WTC11 (cell line): ENCODE results near the gene FAM53A. TPM values are rescaled to one million over a fixed set of nuclear protein-coding genes. Genes with fewer than 3 reads are reported as not detected.

Source experiments
- ATAC-seq: fragments of 200-7000 bp; cut with Tn5 transposase; 2 replicates; pipeline ENCODE4 v1.10.0; 2021; ENCODE audit warnings: mild to moderate bottlenecking, moderate library complexity
- CTCF ChIA-PET: fragments of 300-600 bp; sonication (Branson Sonifier 250); formaldehyde crosslinking; loops from one replicate; lab custom pipeline; 2021; ENCODE audit warnings: antibody characterized with exemption; lab: Charles Lee
- POLR2A ChIA-PET: fragments of 350-600 bp; sonication (Branson Sonifier 250); formaldehyde crosslinking; loops from one replicate; lab custom pipeline; 2021; ENCODE audit warnings: antibody characterized with exemption; lab: Charles Lee
- DNase-seq: peaks from one replicate; pipeline ENCODE4 v3.0.0; 2021; ENCODE audit warnings: low spot score
- H3K27ac Mint-ChIP-seq: 2 replicates; pipeline ENCODE4 v1.8.0; 2021; ENCODE audit warnings: mixed read lengths
- H3K27me3 Mint-ChIP-seq: 2 replicates; pipeline ENCODE4 v1.8.0; 2021; ENCODE audit warnings: low read depth, mild to moderate bottlenecking, moderate library complexity, mixed read lengths
- H3K36me3 Mint-ChIP-seq: 2 replicates; pipeline ENCODE4 v1.8.0; 2021; ENCODE audit warnings: mixed read lengths
- H3K4me1 Mint-ChIP-seq: 2 replicates; pipeline ENCODE4 v1.8.0; 2022; ENCODE audit warnings: mixed read lengths
- H3K4me3 Mint-ChIP-seq: 2 replicates; pipeline ENCODE4 v1.8.0; 2021; ENCODE audit warnings: mild to moderate bottlenecking, moderate library complexity, mixed read lengths
- H3K9me3 Mint-ChIP-seq: 2 replicates; pipeline ENCODE4 v1.8.0; 2021; ENCODE audit warnings: mixed read lengths
- AFF4 ChIP-seq: sonication (generic); formaldehyde crosslinking; IDR thresholded peaks from 2 replicates; pipeline ENCODE4 v1.8.1; 2023; ENCODE audit warnings: mild to moderate bottlenecking, missing genetic modification reagents, borderline replicate concordance
- ARID4B ChIP-seq: sonication (generic); formaldehyde crosslinking; IDR thresholded peaks from 2 replicates; pipeline ENCODE4 v1.8.0; 2023; ENCODE audit warnings: missing genetic modification reagents, mild to moderate bottlenecking, borderline replicate concordance
- EMX1 ChIP-seq: fragments of 250-450 bp; sonication (Bioruptor Pico); IDR thresholded peaks from 2 replicates; pipeline ENCODE4 v1.8.0; 2021; ENCODE audit warnings: mild to moderate bottlenecking
- FOXK1 ChIP-seq: sonication (generic); formaldehyde crosslinking; IDR thresholded peaks from 2 replicates; pipeline ENCODE4 v1.8.0; 2022; ENCODE audit warnings: mild to moderate bottlenecking, moderate library complexity, missing genetic modification reagents
- FOXP4 ChIP-seq: sonication (generic); formaldehyde crosslinking; IDR thresholded peaks from 2 replicates; pipeline ENCODE4 v1.8.0; 2022; ENCODE audit warnings: mild to moderate bottlenecking, missing genetic modification reagents
- HMGA2 ChIP-seq: fragments of 250-450 bp; sonication (Bioruptor Pico); IDR thresholded peaks from 2 replicates; pipeline ENCODE4 v1.4.0; 2021; ENCODE audit warnings: mild to moderate bottlenecking, moderate library complexity
- NR2C2 ChIP-seq: sonication (generic); formaldehyde crosslinking; IDR thresholded peaks from 2 replicates; pipeline ENCODE4 v1.8.0; 2022; ENCODE audit warnings: mild to moderate bottlenecking, missing genetic modification reagents
- TEAD4 ChIP-seq: sonication (generic); formaldehyde crosslinking; IDR thresholded peaks from 2 replicates; pipeline ENCODE4 v1.8.0; 2022; ENCODE audit warnings: mild to moderate bottlenecking, missing genetic modification reagents
- USF1 ChIP-seq: sonication (generic); formaldehyde crosslinking; IDR thresholded peaks from 2 replicates; pipeline ENCODE4 v1.8.0; 2022; ENCODE audit warnings: mild to moderate bottlenecking, missing genetic modification reagents
- ZNF219 ChIP-seq: sonication (generic); formaldehyde crosslinking; IDR thresholded peaks from 2 replicates; pipeline ENCODE4 v1.8.0; 2023; ENCODE audit warnings: missing genetic modification reagents, mild to moderate bottlenecking, borderline replicate concordance
- ZNF281 ChIP-seq: sonication (generic); formaldehyde crosslinking; IDR thresholded peaks from 2 replicates; pipeline ENCODE4 v1.8.0; 2023; ENCODE audit warnings: mild to moderate bottlenecking, missing genetic modification reagents
- ZNF423 ChIP-seq: fragments of 250-450 bp; sonication (Bioruptor Pico); IDR thresholded peaks from 2 replicates; pipeline ENCODE4 v2.1.2; 2022; ENCODE audit warnings: mild to moderate bottlenecking, moderate library complexity
- ZNF532 ChIP-seq: fragments of 250-450 bp; sonication (Bioruptor Pico); IDR thresholded peaks from 2 replicates; pipeline ENCODE4 v1.9.0; 2021; ENCODE audit warnings: mild to moderate bottlenecking, borderline replicate concordance
- total RNA-seq: library from RNA; stranded (reverse); gene quantifications from 3 replicates; pipeline ENCODE4 v1.2.3, GENCODE V29; 2021
- TF ChIP-seq, protein P1 (sequence below): sonication (generic); formaldehyde crosslinking; IDR thresholded peaks from 2 replicates; pipeline ENCODE4 v1.8.1; 2023; ENCODE audit warnings: mild to moderate bottlenecking, missing genetic modification reagents, moderate library complexity

Gene FAM53A
- total RNA-seq, 1 experiment from 2014 or later = 2.9 TPM

- TF ChIP-seq ZNF532 (CRISPR knock-in tag) = no peak
- no peak for TF ChIP-seq FOXP4 (CRISPR knock-in tag)
- TF ChIP-seq USF1 (CRISPR knock-in tag) = no peak
- no peak for TF ChIP-seq NR2C2 (CRISPR knock-in tag)
- no peak for TF ChIP-seq TEAD4 (CRISPR knock-in tag)
- no peak for TF ChIP-seq EMX1 (CRISPR knock-in tag)
- no peak for TF ChIP-seq ZNF219 (CRISPR knock-in tag)
- TF ChIP-seq, protein P1, sequence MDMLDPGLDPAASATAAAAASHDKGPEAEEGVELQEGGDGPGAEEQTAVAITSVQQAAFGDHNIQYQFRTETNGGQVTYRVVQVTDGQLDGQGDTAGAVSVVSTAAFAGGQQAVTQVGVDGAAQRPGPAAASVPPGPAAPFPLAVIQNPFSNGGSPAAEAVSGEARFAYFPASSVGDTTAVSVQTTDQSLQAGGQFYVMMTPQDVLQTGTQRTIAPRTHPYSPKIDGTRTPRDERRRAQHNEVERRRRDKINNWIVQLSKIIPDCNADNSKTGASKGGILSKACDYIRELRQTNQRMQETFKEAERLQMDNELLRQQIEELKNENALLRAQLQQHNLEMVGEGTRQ = no peak
- TF ChIP-seq FOXK1 (CRISPR knock-in tag) = no peak
- TF ChIP-seq AFF4 (CRISPR knock-in tag) = no peak
Measured at GRCh38 chr4:1613099-1613495, 71.0 kb downstream of the FAM53A start (continued).

DNA sequence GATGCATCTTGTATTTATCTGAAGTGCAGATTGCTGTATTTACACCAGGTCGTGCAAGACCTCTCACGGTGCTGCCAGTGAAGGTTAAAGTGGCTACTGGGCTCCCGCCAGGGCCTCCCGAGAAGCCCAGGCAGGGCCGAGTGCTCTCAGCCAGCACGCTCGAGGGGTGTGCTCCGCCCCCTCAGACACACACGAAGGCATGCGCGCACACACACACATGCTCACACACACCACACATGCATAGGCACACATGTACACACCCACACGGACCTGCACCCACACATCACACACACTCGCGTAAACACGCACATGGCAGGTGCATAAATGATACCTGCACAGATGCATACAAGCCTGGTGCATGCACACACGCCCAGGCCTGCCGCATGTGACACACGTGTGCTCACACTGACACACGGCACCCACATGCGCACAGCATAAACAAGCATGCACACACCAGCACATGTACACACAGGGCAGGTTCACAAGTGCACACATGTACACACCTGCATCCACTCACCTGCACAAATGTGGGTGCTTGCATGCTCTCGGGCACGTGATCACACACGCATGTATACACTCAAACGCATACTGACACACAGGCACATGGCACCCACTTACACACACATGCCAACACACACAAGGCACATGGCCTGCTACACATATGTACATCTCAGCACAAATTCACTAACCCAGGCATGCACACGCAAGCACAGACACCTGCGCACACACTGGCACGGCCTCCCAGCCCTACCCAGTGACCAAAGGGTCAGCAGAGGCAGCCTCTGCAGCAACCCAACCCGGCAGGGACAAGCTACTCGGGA lies 71.6 kb downstream of the FAM53A start:
- H3K9me3 Mint-ChIP-seq = peaks cover 4% of the 10 kb centered on the region; the same call in 1 of the 2 replicates
- no peak overlapping the region for H3K27ac Mint-ChIP-seq
- H3K4me3 Mint-ChIP-seq = no peak overlapping the region
- H3K36me3 Mint-ChIP-seq = no peaks in the 10 kb centered on the region
- H3K27me3 Mint-ChIP-seq = no peaks in the 10 kb centered on the region
- no peaks in the 10 kb centered on the region; the same call in 1 of the 2 replicates for H3K4me1 Mint-ChIP-seq
- no peak for DNase-seq
- no peak for ATAC-seq
- ChIA-PET CTCF (interaction anchor here (1.6 kb wide), 1 partner anchor 17 kb away, joined by 5 read pairs; no protein-coding TSS in a partner anchor), POLR2A (no interaction called here)
- TF ChIP-seq ZNF423 (CRISPR knock-in tag) (no peak), HMGA2 (no peak), ARID4B (CRISPR knock-in tag) (no peak), ZNF281 (CRISPR knock-in tag) (no peak)
